ENCODE results near the gene ALKAL2. TPM values are rescaled to one million over a fixed set of nuclear protein-coding genes. Genes with fewer than 3 reads are reported as not detected.
A peak's percentile ranks its signal among the peaks of the same experiment; 100 is the strongest.

The ALKAL2 gene
- total and polyA plus RNA-seq, 2 of the 13 experiments (the other 11 are each of a cell fraction or from before 2014, with no cell fraction given), result 0.22 to 1.7 TPM

GRCh38 chr2:289362-290089, 1.6 kb upstream of the ALKAL2 start (continued):
- no peak for TF ChIP-seq PPARG (CRISPR knock-in tag; conservative IDR thresholded peaks at IDR 0.05)
- TF ChIP-seq MLLT10 (CRISPR knock-in tag; IDR thresholded peaks at IDR 0.05), result no peak
- TF ChIP-seq, protein P1, sequence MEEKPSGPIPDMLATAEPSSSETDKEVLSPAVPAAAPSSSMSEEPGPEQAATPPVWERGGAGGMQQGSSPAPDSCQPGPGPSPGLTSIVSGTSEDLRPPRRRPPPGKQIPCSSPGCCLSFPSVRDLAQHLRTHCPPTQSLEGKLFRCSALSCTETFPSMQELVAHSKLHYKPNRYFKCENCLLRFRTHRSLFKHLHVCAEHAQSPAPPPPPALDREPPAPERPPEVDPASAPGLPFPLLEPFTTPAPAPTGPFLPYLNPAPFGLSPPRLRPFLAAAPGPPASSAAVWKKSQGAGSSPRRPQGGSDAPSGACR (CRISPR knock-in tag; IDR thresholded peaks at IDR 0.05), result 0 out of 2 replicates have a peak, but pooled peaks have one; percentile 67
- no peak for TF ChIP-seq ZNF761 (CRISPR knock-in tag; conservative IDR thresholded peaks at IDR 0.05)
- peak; percentile 81; the same call in 1 of the 2 replicates for TF ChIP-seq KDM5B (CRISPR knock-in tag; IDR thresholded peaks at IDR 0.05; ENCODE audit: borderline replicate concordance)
- no peak for TF ChIP-seq TAF15 (IDR thresholded peaks at IDR 0.05; ENCODE audit: low read depth, low read length, poor library complexity, severe bottlenecking)
- TF ChIP-seq FLYWCH1 (CRISPR knock-in tag; IDR thresholded peaks at IDR 0.05), result no peak
- TF ChIP-seq, protein P2, sequence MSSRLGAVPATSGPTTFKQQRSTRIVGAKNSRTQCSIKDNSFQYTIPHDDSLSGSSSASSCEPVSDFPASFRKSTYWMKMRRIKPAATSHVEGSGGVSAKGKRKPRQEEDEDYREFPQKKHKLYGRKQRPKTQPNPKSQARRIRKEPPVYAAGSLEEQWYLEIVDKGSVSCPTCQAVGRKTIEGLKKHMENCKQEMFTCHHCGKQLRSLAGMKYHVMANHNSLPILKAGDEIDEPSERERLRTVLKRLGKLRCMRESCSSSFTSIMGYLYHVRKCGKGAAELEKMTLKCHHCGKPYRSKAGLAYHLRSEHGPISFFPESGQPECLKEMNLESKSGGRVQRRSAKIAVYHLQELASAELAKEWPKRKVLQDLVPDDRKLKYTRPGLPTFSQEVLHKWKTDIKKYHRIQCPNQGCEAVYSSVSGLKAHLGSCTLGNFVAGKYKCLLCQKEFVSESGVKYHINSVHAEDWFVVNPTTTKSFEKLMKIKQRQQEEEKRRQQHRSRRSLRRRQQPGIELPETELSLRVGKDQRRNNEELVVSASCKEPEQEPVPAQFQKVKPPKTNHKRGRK (CRISPR knock-in tag; IDR thresholded peaks at IDR 0.05), result no peak
- 0 out of 2 replicates have a peak, but pooled peaks have one; percentile 25 for TF ChIP-seq ZNF263 (CRISPR knock-in tag; IDR thresholded peaks at IDR 0.05)
- TF ChIP-seq MBD4 (IDR thresholded peaks at IDR 0.05; ENCODE audit: borderline replicate concordance, low read length), result no peak
- no peak for TF ChIP-seq ZNF12 (CRISPR knock-in tag; IDR thresholded peaks at IDR 0.05)
- TF ChIP-seq, protein P3, sequence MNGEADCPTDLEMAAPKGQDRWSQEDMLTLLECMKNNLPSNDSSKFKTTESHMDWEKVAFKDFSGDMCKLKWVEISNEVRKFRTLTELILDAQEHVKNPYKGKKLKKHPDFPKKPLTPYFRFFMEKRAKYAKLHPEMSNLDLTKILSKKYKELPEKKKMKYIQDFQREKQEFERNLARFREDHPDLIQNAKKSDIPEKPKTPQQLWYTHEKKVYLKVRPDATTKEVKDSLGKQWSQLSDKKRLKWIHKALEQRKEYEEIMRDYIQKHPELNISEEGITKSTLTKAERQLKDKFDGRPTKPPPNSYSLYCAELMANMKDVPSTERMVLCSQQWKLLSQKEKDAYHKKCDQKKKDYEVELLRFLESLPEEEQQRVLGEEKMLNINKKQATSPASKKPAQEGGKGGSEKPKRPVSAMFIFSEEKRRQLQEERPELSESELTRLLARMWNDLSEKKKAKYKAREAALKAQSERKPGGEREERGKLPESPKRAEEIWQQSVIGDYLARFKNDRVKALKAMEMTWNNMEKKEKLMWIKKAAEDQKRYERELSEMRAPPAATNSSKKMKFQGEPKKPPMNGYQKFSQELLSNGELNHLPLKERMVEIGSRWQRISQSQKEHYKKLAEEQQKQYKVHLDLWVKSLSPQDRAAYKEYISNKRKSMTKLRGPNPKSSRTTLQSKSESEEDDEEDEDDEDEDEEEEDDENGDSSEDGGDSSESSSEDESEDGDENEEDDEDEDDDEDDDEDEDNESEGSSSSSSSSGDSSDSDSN (CRISPR knock-in tag; IDR thresholded peaks at IDR 0.05), result peak; percentile 50; the same call in 1 of the 2 replicates
- no peak for TF ChIP-seq ZNF101 (CRISPR knock-in tag; IDR thresholded peaks at IDR 0.05; ENCODE audit: borderline replicate concordance, low read depth)
- TF ChIP-seq CC2D1A (CRISPR knock-in tag; IDR thresholded peaks at IDR 0.05), result no peak
- TF ChIP-seq ISL2 (CRISPR knock-in tag; IDR thresholded peaks at IDR 0.05), result no peak
- no peak for TF ChIP-seq RBM39 (IDR thresholded peaks at IDR 0.05; ENCODE audit: low read depth, low read length, poor library complexity, severe bottlenecking)
- TF ChIP-seq IKZF5 (CRISPR knock-in tag; IDR thresholded peaks at IDR 0.05), result 0 out of 2 replicates have a peak, but pooled peaks have one; percentile 33
- TF ChIP-seq, protein P4, sequence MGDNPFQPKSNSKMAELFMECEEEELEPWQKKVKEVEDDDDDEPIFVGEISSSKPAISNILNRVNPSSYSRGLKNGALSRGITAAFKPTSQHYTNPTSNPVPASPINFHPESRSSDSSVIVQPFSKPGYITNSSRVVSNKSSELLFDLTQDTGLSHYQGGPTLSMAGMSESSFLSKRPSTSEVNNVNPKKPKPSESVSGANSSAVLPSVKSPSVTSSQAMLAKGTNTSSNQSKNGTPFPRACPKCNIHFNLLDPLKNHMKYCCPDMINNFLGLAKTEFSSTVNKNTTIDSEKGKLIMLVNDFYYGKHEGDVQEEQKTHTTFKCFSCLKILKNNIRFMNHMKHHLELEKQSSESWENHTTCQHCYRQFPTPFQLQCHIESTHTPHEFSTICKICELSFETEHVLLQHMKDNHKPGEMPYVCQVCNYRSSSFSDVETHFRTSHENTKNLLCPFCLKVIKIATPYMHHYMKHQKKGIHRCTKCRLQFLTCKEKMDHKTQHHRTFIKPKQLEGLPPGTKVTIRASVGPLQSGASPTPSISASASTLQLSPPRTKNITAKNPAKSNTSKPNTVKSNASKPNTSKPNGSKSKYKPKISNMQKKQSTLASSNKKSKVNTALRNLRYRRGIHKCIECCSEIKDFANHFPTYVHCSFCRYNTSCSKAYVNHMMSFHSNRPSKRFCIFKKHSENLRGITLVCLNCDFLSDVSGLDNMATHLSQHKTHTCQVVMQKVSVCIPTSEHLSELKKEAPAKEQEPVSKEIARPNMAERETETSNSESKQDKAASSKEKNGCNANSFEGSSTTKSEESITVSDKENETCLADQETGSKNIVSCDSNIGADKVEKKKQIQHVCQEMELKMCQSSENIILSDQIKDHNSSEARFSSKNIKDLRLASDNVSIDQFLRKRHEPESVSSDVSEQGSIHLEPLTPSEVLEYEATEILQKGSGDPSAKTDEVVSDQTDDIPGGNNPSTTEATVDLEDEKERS (CRISPR knock-in tag; IDR thresholded peaks at IDR 0.05), result 0 out of 2 replicates have a peak, but pooled peaks have one; percentile 7
- TF ChIP-seq NFIC (IDR thresholded peaks at IDR 0.05; ENCODE audit: low read length), result no peak
- TF ChIP-seq ZNF441 (CRISPR knock-in tag; IDR thresholded peaks at IDR 0.05; ENCODE audit: borderline replicate concordance), result no peak
- TF ChIP-seq RARA (CRISPR knock-in tag; IDR thresholded peaks at IDR 0.05), result no peak

Measured in HepG2 (cell line).